Fibroblast of pulmonary artery (primary cell): ENCODE results near the gene CTAGE8.
"Not testable (repeated sequence)": the region's sequence is repeated elsewhere in the genome, so short reads cannot be mapped to it uniquely, and the experiment has no call there.

Experiments used
- DNase-seq: peaks from one replicate; pipeline ENCODE4 v3.0.0-alpha.2; 2010; ENCODE audit warnings: low read depth
- H3K4me3 ChIP-seq: replicated peaks from 2 replicates; pipeline ENCODE4 v1.5.1; 2011; ENCODE audit warnings: low read depth, mild to moderate bottlenecking, control low read depth, low read length, moderate library complexity

The CTAGE8 gene

GRCh38 chr7:144218581-144218980 lies 50.5 kb downstream of the CTAGE8 start:
- DNase-seq, result not testable (repeated sequence)

GRCh38 chr7:144217200-144217599 lies 51.9 kb downstream of the CTAGE8 start:
- not testable (repeated sequence) for DNase-seq, H3K4me3 ChIP-seq

More at GRCh38 chr7:144218581-144218980, 50.5 kb downstream of the CTAGE8 start:
- H3K4me3 ChIP-seq, result not testable (repeated sequence)
